Vagina (tissue), 2 donors: ENCODE data around the gene DCUN1D2.

Experiments used
- POLR2A ChIP-seq, 2 donors: fragments of 450-650 bp; IDR thresholded peaks; one replicate each; pipeline ENCODE4 v1.6.1; 2017; ENCODE audit warnings: antibody characterized with exemption in 2 of 2, mild to moderate bottlenecking in 2 of 2, moderate library complexity in 2 of 2
- POLR2AphosphoS5 ChIP-seq, 2 donors: sonication (generic); formaldehyde crosslinking; IDR thresholded peaks; one replicate each; pipeline ENCODE4 v1.9.0; 2017; ENCODE audit warnings: antibody characterized with exemption in 2 of 2, mild to moderate bottlenecking in 2 of 2, low read depth in 1 of 2; ENCODE audit not compliant: insufficient read depth in 1 of 2
- TF ChIP-seq, protein P1 (sequence below), 3 experiments: fragments of 450-650 bp in 2 of 3; fragments of 200-600 bp in 1 of 3; sonication (generic) in 1 of 3; IDR thresholded peaks; one replicate each; pipeline ENCODE4 v1.5.1; 2017 to 2019; ENCODE audit warnings: antibody characterized with exemption in 3 of 3, mild to moderate bottlenecking in 2 of 3, moderate library complexity in 2 of 3

DNA sequence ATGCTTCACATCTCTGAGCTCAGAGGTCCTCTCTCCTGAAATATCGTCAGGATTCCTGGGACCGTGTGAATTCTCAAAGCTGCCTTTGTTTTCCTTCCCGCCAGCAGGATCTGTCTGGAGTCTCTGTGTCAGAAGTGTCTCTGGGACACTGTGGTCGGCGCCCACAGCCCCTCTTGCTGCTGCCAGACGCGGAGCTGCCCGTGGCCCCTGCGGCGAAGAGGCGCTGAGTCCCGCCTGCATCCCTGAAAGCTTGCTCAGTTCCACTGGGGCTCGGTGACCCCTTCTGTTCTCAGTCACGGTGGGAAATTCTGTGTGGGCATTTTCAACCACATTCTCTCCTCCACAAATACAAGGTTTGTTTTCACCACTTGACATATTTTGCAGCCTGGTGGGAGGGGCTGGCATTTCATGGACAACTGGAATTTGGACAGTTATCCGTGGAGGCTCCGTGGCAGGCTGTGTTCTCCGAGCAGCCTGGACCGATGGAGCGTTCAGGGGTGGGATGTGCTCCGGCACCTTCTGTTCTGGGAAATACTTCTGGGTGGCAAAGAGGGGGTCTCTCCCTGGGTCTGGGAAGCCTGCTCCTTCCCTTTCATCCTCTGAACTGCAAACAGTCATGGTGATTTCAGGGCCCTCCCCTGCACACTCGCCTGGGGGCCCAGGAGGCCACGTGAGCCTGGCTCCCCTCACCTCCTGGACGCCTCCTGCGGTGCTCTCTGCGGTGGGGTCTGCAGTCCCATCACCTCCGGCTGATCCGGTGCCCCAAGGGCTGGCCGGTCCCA lies 84.0 kb downstream of the DCUN1D2 start:
- TF ChIP-seq, protein P1, sequence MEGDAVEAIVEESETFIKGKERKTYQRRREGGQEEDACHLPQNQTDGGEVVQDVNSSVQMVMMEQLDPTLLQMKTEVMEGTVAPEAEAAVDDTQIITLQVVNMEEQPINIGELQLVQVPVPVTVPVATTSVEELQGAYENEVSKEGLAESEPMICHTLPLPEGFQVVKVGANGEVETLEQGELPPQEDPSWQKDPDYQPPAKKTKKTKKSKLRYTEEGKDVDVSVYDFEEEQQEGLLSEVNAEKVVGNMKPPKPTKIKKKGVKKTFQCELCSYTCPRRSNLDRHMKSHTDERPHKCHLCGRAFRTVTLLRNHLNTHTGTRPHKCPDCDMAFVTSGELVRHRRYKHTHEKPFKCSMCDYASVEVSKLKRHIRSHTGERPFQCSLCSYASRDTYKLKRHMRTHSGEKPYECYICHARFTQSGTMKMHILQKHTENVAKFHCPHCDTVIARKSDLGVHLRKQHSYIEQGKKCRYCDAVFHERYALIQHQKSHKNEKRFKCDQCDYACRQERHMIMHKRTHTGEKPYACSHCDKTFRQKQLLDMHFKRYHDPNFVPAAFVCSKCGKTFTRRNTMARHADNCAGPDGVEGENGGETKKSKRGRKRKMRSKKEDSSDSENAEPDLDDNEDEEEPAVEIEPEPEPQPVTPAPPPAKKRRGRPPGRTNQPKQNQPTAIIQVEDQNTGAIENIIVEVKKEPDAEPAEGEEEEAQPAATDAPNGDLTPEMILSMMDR (IDR thresholded peaks at IDR 0.05), result no peak
- TF ChIP-seq POLR2AphosphoS5 (IDR thresholded peaks at IDR 0.05; ENCODE audit: insufficient read depth in 1 of 2, low read depth in 1 of 2), result no peak
- no peak for TF ChIP-seq POLR2A (IDR thresholded peaks at IDR 0.05)
